Hepatocyte (in vitro differentiated cells): Measurements from ENCODE around the gene CCDC182.

Experiments used
- EZH2 ChIP-seq: fragments of 200-600 bp; sonication (generic); IDR thresholded peaks from 2 replicates; pipeline ENCODE4 v1.6.1; 2016; ENCODE audit warnings: antibody characterized with exemption, mild to moderate bottlenecking, borderline replicate concordance
- TF ChIP-seq, protein P1 (sequence below): fragments of 200-600 bp; sonication (generic); IDR thresholded peaks from 2 replicates; pipeline ENCODE4 v1.5.1; 2016; ENCODE audit warnings: antibody characterized with exemption, mild to moderate bottlenecking; ENCODE audit not compliant: poor library complexity

DNA sequence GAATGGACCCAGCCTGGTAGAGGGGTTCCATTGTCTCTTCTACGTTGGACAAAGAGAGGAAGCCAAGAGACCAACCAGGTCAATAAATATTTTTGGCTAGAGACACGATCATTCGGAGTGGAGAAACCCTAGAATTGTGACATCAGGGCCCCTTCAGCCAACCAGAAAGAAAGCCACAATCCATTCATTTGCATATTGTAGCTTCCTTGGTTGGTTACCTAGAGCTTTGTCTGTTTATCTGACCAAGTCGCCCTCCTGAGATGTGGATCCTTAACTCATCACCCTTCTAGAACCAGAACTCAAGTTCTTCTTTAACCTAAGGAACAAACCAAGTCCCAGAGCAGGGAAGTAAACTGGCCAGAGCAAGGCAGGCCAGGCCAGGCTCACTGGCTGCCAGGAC is at the start of gene CCDC182:
- no peak for TF ChIP-seq EZH2
- TF ChIP-seq, protein P1, sequence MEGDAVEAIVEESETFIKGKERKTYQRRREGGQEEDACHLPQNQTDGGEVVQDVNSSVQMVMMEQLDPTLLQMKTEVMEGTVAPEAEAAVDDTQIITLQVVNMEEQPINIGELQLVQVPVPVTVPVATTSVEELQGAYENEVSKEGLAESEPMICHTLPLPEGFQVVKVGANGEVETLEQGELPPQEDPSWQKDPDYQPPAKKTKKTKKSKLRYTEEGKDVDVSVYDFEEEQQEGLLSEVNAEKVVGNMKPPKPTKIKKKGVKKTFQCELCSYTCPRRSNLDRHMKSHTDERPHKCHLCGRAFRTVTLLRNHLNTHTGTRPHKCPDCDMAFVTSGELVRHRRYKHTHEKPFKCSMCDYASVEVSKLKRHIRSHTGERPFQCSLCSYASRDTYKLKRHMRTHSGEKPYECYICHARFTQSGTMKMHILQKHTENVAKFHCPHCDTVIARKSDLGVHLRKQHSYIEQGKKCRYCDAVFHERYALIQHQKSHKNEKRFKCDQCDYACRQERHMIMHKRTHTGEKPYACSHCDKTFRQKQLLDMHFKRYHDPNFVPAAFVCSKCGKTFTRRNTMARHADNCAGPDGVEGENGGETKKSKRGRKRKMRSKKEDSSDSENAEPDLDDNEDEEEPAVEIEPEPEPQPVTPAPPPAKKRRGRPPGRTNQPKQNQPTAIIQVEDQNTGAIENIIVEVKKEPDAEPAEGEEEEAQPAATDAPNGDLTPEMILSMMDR: no peak
